GM21737 (cell line): ENCODE data around the gene CD69.

Experiments used
- ATAC-seq: cut with Tn5 transposase; IDR thresholded peaks from one replicate; pipeline ENCODE4 v1.9.1; 2021; ENCODE audit warnings: mild to moderate bottlenecking, moderate library complexity; ENCODE audit not compliant: unreplicated experiment

CD69 gene

DNA sequence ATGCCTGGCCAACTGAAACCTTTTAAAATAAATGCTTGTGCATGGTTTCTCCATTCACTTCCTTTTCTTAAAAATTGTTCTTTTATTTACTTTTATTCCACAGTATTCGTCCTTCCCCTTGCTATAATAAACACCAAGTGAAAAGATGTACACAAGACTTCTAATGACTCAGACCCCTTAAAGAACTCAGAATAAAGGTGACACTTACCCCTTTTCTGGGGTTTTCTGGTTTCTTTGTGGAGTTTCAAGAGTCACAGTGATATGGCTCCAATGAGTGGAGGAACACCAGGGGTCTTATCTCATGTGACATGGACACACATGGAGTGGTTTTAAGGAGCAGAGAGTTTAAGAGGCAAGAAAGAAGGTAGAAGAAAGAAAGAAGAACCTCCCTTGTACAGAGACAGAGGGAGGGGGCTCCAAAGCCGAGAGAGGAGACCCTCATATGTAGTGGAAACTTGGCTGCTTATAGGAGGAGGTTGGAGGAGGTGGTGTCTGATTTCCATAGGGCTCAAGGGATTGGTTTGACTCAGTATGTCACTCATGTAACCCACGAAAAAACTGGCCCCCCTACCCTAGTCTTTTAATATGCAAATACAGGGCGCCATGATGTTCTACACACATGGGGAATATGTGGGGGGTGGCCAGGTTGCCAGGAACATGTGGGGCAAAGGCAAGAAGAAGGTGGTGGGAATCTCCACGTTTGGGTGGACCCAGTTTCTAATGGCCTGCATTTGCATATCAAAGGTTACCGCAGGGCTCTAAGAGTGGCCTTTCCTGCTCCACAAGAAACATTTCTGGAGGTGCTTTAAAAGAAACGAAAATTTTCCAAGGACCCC, 22.1 kb upstream of the CD69 start:
- no peak for ATAC-seq

DNA sequence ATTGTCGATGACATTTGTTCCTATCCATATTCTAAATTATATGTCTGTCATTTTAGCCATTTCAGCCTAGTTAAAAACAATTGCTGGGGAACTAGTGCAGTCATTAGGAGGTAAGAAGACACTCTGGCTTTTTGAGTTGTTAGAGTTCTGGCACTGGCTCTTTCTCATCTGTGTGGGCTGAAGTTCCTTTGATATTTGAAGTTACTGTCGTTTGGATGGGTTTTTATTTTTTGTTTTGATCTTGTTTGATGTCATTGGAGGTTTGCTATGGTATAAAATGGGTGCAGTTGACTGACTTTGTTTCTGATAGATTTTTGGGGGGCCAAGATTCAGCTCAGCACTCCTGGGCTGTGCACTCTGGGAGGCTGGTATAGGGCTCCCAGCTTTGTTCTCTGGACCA, 20.7 kb upstream of the CD69 start:
- no peak for ATAC-seq

DNA sequence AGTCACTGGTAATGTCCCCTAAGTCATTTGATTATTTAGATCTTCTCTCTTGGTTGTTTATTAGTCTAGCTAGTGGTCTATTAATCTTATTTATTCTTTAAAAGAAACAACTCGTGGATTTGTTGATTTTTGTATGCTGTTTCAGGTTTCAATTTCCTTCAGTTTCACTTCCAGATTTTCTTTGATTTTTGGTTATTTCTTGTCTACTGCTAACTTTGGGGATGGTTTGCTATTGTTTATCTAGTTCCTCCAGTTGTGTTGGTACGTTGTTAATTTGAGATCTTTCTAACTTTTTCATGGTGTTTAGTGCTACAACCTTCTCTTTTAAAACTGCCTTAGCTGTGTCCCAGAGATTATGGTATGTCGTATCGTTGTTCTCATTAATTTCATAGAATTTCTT, 18.5 kb upstream of the CD69 start:
- ATAC-seq = no peak

DNA sequence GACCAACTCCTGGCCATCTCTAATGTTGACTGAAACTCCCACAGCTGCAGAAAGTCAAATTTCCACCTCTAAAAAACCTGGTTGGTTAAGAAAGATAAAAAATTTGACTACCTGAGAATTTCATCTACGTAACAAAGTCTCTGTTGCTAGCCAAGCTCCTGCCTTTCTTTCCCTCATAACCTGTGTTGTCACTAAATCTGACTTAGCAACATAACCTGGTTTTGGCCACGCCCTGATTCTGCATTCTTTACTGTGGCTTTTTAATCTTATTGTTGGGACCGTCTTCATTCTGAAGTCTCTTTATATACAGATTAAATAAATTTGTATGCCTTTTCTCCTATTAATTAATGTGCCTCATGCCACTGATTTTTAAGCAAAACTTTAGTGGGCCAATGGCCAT, 16.1 kb upstream of the CD69 start:
- no peak for ATAC-seq

DNA sequence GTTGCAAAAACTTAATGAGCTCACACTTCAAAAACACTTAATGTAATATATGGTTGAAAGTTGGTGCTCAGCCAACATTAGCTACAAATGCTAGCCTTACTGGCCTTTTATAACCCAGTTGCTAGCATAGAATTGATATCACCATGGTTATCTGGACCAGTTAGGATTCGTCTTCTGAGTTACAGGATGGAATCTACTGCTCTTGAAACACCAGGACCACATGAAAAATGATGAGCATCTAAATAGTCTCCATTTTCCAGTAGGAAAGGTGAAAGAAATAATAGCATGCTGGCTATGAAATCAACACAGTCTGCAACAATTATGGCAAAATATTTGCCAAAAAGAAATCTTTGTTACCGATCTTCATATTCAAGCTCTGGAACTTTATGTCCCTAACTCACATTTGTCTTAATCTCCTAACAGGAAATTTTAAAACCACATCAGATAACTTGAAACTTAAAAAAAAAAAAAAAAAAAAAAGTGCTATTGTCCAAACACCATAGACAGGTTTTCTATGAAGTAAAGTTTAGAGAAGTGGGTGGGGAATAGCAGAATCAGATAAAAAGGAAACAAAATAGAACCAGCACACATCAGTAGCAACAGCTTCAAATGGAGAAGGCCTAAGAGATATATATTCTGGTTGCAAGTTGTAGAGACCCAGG, 12.6 kb upstream of the CD69 start:
- no peak for ATAC-seq

DNA sequence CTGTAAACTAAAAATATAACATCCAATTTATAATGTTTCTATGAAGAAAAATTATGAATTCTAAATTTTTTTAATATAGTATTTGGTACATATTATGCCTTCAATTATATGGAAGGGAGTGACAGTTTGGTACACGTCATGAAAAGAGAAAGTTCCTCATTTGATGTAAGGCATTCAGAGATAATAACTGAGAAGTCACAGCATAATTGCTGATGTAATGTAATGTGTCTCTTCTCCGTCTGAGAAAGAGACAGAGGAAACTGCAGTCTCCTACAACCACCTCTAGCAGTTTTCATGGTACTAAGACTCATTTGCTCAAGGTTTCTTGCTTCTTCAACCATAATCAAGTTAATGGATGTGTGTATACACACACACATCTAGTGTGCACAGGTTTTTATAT, 2.3 kb upstream of the CD69 start:
- ATAC-seq = no peak

DNA sequence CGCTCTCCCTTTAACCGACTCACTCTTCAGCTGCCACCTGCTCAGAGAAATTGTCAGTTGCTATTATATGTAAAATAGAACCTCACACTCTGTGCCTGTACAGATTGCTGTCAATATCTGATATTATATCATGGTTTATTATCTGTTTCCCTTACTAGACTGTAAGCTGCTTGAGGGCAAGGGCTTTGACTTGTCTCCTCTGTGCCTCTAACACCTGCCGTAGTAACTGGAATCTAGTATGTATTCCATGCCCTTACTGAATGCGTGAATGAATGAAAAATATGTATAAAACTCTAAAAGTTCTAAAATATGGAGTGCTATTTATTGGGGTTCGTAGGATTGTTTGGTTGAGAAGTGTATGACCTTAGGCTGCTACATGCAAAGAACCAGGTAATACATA, 1.7 kb upstream of the CD69 start:
- ATAC-seq = no peak

DNA sequence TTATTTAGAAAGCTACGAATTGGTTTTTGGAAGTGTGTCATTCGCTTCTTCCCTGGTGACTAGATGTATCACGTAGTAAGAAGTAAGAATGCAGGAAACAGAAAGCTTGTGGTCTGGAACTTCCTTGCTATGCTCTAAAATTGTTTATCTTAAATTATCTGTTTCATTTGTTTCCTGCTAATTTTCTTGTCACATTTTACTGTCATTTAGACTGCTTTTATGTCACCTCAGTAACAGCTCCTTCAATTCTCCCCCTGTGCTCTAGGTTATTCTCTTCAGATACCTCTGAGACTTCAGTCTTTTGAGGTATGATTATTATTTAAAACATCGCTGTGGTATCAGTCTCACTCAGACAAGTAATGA, 699 bp upstream of the CD69 start:
- ATAC-seq = no peak

DNA sequence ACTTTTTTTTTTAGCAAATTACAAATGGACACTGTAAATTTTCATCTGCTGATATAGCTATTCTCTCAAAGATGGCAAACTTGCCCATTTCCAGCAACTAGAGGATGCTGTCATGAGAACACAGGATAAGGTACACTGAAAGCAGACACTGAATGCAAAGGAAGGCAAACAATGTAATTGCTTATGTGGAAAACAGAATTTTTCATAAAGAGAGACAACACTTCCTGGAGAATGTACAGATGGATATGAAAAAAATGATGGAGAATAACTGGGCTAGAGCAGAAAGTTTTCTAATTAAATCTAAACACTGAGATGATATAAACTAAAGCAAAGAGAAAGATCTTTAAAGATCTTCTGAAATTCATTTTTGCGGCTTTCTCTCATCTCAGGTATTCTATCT, 581 bp downstream of the CD69 start:
- no peak for ATAC-seq

DNA sequence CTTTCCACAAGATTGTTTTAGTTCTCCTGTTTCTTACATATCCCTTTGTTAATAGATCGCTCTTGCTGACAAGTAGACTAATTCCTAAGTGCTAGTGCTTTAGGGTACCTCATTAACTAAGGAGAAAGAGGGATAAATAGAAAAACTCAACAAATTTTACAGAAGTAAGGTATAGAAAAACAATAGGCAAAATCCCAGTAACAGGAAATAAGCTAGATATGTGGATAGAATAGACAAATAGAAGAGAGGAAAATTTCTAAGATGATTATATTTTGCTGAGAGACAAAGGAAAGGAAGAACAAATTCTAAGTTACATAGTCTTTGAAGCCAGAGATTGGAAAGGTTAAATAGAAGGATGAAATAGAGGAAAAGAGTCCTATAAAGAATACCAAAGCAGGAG, 1.0 kb downstream of the CD69 start:
- no peak for ATAC-seq

DNA sequence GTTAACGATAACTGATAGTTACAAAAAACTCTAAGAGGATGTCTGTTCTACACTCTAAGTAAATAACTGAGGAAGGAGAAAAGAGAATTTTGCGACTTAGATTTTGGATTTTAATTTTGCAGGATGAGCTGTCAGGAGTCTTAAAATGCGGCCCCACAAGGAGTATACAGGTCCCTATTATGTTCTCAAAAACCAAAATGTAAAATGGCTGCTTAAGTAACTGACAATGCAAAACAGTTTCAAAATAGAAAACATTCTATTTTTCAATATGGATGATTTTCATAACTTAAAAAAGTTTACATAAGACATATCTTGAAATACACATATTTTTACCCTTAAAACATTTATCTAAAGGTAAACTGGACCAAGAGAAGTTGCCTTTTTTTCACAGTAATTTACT, 2.6 kb downstream of the CD69 start:
- no peak for ATAC-seq

DNA sequence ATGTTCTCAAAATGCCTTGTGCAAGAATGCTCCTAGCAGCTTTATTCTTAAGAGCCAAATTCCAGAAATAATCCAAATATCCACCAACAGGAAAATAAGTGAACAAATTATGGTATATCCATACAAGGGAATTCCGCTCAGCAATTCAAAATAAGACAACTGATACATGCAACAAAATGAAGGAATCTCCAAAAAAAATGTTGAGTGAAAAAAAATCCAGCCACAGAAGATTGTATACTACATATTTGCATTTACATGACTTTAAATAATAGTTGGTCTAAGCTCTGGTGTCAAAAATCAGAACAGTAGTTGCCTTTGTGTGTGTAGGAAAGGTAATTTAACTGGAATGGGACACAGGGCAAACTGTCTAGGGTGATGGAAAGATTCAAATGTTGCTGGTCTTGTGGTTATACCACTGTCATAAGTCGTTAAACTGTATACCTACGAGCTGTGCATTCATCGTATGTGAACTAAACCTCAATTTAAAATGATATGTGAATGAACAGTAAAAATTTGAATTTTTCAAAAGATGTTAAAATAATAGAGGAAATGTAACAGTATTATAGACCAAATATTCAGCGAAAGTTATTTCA, 3.2 kb downstream of the CD69 start:
- ATAC-seq = no peak

DNA sequence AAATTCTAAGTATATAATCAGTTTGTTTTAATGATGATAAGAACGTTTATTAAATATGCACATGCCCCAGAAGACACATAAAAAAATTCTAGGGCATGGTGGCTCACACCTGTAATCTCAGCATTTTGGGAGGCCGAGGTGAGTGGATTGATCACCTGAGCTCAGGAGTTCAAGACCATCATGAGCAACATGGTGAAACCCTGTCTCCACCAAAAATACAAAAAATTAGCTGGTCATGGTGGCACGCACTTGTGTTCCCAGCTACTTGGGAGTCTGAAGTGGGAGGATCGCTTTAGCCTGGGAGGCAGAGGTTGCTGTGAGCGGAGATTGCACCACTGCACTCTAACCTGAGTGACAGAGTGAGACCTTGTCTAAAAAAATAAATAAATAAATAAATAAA, 4.0 kb downstream of the CD69 start:
- ATAC-seq = no peak

DNA sequence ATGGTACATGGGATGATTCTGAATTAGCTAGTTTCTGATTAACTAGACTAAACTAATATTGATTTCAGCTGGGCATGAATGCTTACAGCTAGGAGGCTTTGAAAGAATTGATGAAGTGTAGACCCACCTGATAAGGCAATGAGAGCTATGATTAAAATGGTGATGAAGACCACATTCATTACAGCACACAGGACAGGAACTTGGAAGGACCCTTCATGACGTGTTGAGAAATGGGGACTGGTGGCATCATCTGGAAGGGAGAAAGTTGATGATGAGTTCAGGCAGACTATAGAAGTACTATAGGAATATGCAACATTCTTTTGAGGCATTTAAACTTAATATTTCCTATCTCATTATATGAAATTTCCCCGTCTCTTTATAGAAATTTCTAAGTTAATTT, 4.5 kb downstream of the CD69 start:
- ATAC-seq = no peak

DNA sequence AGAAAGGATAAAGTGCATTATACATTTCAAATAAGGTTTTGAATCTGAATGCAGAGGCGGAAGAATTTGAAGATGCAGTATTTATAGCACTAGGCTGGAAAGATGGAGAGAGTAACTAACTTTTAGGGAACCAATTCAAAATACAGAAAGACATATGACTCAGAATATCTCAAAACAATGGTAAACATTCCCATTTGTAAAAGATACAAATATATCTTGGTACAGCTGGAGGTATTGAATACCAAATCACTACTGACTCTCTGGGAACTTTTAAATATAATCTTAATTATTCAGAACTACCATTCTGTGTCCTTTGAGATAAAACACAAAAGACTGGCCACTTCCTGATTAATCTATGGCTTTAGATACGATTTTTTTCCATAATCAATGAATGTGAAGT, 5.1 kb downstream of the CD69 start:
- no peak for ATAC-seq

DNA sequence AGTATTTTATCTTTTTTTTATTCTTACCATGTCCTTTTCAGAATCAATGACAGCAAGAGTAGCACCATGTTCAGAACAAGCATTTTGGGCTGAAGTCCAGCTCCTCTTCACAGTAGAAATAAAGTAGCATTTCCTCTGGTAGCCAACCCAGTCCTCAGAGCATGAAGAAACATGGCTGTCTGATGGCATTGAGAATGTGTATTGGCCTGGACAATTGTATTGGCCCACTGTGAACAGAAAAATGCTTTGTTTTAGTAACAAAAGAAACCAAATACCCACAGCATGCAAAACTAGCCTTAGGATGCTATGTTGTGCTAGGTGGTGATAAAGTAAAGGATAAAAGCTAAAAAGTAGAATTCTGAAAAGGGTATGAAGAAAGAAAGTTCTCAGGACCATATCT, 5.7 kb downstream of the CD69 start:
- ATAC-seq = no peak

DNA sequence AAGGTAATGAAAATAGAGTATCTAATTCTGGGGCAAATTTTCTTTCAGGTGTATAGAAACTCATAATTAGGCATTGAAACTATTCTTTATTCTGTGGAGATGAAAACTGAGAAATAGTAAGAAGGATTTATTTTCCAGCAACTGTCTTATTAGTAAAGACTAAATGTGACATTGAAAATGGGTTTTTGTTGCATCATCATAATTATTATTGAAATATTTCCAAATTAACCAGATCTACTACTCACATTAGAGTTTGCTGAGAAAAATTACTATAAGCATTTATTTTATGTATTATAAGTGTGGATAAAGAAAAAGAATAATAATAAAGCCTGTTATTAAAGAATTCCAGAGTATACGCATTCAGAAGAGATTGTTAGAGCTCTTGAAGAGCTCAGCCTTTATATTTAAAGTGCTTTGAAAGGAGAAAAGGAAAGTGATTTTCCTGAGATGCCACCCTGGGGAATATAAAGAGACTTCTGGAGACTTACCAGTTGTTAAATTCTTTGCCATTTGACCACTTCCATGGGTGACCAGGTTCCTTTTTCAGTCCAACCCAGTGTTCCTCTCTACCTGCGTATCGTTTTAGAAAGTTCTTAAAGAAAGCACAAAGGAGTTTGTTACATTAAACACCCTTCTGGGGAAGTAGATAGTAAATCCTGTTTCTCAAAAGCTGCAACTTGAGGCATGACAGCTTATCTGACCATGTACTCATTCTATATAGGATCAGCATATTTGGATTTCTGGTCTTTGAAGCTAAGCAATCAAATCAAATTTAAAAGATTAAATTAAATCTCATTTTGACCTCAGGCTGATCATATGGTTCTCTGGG, 6.4 kb downstream of the CD69 start:
- no peak for ATAC-seq

DNA sequence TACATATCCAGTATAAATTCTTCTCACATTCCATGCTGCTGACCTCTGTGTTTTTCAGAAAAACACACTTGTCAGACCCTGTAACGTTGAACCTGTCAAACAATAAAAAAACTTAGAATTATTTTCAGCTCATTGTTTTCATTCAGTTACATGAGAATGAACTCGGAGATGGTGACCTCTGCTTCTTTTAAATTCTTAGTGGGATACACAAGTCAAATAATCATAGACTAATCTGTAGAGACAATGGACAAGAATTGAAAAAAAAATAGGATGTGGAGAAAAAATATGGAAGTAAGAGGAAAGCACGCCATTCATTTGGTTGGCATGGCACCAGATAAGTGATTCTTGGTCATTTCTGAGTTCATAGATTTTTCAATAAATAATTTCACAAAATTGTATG, 7.2 kb downstream of the CD69 start:
- no peak for ATAC-seq

DNA sequence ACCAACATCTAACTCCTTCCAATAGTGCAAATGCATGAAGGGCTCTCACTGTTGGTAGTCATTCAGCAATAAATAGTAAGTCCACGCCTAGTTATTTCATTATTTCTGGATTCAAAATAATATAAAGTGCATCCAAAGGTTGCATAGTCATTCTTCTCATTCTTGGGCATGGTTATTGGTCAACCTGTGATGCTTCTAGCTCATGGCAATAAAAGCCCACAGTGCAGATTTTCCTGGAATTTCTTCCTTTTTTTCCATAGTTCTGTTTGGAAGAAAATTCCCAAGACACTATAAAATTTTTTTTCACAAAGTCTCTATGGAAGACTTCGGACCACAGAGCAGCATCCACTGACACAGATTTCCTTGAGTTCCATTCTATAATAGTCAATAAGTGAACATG, 7.6 kb downstream of the CD69 start:
- no peak for ATAC-seq

DNA sequence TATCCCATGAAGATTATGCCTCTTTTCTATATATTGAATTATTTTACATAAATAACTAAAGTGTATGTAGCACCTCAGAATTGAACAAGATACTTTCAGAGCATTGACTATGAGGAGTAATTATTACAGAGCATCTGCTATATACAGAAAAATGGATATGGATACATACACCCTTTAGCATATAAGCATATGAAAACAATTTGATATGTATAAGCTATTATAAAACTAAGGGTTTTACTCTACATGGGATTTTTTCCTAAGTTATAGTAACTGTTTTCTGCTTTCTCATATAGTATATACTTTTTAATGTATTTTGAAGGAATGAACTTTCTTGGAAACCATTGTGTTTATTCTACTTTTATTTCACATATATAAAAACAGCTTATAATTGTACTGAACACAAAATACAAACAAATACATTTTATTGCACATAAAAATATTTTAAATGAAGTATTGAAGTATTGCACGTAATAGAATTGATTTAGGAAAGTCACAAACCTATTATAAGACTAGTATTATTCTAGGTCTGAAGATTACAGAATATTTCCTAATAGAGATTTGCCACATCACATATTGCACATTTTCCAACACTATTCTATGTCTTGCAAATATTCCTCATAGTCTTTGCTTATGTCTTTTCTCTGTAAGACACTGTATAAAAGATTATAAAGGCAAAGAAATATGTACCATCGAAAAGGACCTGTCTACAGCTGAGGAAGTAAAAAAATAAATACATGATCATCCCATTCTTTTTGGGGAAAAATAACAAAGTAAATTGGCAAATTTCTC, 8.4 kb downstream of the CD69 start:
- ATAC-seq = no peak
